Esophagus muscularis mucosa (tissue), 4 donors: ENCODE measurements around the gene MEX3A.

ENCODE experiments used
- EP300 ChIP-seq: sonication (generic); formaldehyde crosslinking; IDR thresholded peaks from one replicate; pipeline ENCODE4 v1.6.1; 2017; ENCODE audit warnings: antibody characterized with exemption
- POLR2A ChIP-seq: fragments of 450-650 bp; IDR thresholded peaks from one replicate; pipeline ENCODE4 v1.6.1; 2017; ENCODE audit warnings: antibody characterized with exemption, moderate library complexity, mild to moderate bottlenecking, low read depth
- TF ChIP-seq, protein P1 (sequence below), 3 experiments: fragments of 200-600 bp in 2 of 3; fragments of 450-650 bp in 1 of 3; sonication (generic) in 2 of 3; IDR thresholded peaks; one replicate each; pipeline ENCODE4 v1.5.1; 2017 to 2019; ENCODE audit warnings: antibody characterized with exemption in 3 of 3, mild to moderate bottlenecking in 2 of 3, moderate library complexity in 1 of 3

DNA sequence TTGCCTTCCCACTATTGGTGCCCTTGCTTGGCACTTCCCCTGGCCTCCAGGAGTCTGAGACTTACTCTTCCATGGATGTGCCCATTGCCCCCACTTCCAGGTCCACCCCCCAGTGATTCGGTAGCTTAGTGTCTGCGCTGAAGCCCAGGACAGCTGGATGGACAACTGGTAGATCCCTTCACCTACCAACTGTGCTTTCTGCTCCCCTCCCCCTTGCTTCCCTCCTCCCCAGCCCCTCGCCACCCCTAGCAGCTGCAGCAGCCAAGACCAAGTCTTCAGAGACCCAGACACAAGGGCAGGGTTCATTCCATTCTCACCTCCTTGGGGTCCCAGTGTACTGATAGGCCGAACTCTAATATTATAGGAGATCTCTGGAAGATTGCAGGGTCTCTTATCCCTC lies 39.2 kb upstream of the MEX3A start:
- TF ChIP-seq POLR2A (no peak), EP300 (no peak)
- TF ChIP-seq, protein P1, sequence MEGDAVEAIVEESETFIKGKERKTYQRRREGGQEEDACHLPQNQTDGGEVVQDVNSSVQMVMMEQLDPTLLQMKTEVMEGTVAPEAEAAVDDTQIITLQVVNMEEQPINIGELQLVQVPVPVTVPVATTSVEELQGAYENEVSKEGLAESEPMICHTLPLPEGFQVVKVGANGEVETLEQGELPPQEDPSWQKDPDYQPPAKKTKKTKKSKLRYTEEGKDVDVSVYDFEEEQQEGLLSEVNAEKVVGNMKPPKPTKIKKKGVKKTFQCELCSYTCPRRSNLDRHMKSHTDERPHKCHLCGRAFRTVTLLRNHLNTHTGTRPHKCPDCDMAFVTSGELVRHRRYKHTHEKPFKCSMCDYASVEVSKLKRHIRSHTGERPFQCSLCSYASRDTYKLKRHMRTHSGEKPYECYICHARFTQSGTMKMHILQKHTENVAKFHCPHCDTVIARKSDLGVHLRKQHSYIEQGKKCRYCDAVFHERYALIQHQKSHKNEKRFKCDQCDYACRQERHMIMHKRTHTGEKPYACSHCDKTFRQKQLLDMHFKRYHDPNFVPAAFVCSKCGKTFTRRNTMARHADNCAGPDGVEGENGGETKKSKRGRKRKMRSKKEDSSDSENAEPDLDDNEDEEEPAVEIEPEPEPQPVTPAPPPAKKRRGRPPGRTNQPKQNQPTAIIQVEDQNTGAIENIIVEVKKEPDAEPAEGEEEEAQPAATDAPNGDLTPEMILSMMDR (IDR thresholded peaks at IDR 0.05) = no peak
